ENCODE data around the gene PPM1F. TPM values are rescaled to one million over a fixed set of nuclear protein-coding genes. Genes with fewer than 3 reads are reported as not detected.
A peak's percentile ranks its signal among the peaks of the same experiment; 100 is the strongest.

Gene PPM1F
- total and polyA plus RNA-seq, 2 donors from 2014 or later = 13.8 to 42.5 TPM

DNA sequence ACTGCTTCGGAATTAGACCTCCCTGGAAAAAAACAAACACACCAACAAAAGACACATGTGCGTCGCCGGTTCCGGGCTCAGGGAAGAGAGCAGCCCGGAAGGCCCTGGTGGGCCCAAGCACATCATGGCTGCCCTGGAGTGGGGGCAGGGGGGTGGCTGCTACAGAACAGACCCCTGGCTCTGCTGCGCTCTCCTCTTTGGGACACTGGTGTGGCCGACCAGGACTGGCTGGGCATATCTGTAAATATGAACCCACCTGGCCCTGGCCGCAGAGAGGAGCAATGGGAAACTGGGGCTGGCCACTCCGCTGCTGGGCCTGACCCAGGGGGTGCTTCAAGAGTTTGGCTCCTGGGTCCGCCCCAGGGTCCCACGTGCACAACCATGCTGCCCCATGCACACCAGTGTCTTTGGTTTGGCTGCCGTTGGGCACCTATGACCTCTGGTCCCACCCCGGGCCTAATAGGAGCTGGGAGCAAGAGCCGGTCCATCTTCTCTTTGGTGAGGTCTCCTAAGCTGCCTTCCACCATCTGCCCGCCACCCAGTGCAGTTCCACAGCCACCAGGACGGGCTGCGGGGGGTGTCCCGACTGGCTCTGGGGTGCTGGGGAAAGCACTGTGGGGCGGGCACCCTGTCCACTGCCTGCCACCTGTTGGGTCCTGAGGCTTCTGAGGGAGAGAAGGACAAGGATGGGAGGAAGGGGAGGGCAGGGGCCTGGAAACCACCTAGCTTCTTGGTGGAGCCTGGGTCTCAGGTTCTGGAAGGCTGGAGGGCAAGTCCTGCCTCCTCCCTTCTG, 30.1 kb downstream of the PPM1F start:
- Histone ChIP-seq H3K4me3 (ENCODE audit: low read length in 3 of 3) (no peak overlapping the region), H3K4me1 (ENCODE audit: control insufficient read depth in 2 of 3, insufficient read depth in 2 of 3, low read depth in 1 of 3, low read length in 3 of 3) (no peaks in the 10 kb centered on the region), H3K9ac (ENCODE audit: low read length in 3 of 3) (no peak overlapping the region), H3K27me3 (ENCODE audit: control insufficient read depth, insufficient read depth, low read length) (no peaks in the 10 kb centered on the region), H3K36me3 (ENCODE audit: control insufficient read depth in 2 of 3, insufficient read depth in 3 of 3, low read length in 3 of 3) (peaks cover 0 to 9% (median 0%) of the 10 kb centered on the region in 3 donors), H3K27ac (ENCODE audit: low read depth in 2 of 2, low read length in 2 of 2) (no peak overlapping the region), H3K9me3 (ENCODE audit: control insufficient read depth in 2 of 3, insufficient read depth in 1 of 3, low read length in 3 of 3) (no peaks in the 10 kb centered on the region)
- FAIRE-seq (no peak), DNase-seq (peak in 1 of 5 donors; percentile 63)
- intact Hi-C loops (cut with DNase I) = no loop called here
- TF ChIP-seq, protein P1, sequence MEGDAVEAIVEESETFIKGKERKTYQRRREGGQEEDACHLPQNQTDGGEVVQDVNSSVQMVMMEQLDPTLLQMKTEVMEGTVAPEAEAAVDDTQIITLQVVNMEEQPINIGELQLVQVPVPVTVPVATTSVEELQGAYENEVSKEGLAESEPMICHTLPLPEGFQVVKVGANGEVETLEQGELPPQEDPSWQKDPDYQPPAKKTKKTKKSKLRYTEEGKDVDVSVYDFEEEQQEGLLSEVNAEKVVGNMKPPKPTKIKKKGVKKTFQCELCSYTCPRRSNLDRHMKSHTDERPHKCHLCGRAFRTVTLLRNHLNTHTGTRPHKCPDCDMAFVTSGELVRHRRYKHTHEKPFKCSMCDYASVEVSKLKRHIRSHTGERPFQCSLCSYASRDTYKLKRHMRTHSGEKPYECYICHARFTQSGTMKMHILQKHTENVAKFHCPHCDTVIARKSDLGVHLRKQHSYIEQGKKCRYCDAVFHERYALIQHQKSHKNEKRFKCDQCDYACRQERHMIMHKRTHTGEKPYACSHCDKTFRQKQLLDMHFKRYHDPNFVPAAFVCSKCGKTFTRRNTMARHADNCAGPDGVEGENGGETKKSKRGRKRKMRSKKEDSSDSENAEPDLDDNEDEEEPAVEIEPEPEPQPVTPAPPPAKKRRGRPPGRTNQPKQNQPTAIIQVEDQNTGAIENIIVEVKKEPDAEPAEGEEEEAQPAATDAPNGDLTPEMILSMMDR (IDR thresholded peaks at IDR 0.05; ENCODE audit: borderline replicate concordance, extremely low read depth, insufficient read depth) = no peak

DNA sequence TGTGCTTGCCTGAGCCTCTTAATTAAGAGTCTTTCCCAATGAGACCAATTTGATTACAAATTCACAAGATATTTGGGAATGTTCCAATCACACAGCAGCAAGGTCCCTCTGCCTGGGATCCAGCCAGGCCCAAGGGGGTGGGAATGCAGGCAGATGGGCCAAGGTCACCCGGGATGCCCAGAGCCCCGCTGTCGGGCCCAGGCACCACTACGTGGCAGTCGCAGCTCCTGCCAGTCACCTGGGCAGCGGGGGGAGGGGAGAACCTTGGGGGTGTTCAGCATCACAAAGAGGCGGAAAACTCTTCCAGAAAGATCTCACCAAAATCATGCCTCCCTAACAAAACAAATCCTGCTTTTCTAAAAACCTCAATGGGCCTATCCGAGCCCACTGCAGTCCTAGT, 30.9 kb downstream of the PPM1F start:
- DNase-seq (peak in 1 of 5 donors; percentile 61), FAIRE-seq (no peak)
- no peaks in the 10 kb centered on the region for H3K9me3 ChIP-seq (ENCODE audit: control insufficient read depth in 2 of 3, insufficient read depth in 1 of 3, low read length in 3 of 3)
- H3K27me3 ChIP-seq (ENCODE audit: control insufficient read depth, insufficient read depth, low read length) = no peaks in the 10 kb centered on the region
- no peak overlapping the region for H3K27ac ChIP-seq (ENCODE audit: low read depth in 2 of 2, low read length in 2 of 2)
- intact Hi-C loops (cut with DNase I) = no loop called here
- no peak overlapping the region for H3K4me3 ChIP-seq (ENCODE audit: low read length in 3 of 3)
- TF ChIP-seq, protein P1 (IDR thresholded peaks at IDR 0.05; ENCODE audit: borderline replicate concordance, extremely low read depth, insufficient read depth) = no peak
- H3K9ac ChIP-seq (ENCODE audit: low read length in 3 of 3) = no peak overlapping the region
- H3K4me1 ChIP-seq (ENCODE audit: control insufficient read depth in 2 of 3, insufficient read depth in 2 of 3, low read depth in 1 of 3, low read length in 3 of 3) = peaks cover 0 to 4% (median 0%) of the 10 kb centered on the region in 3 donors
- peaks cover 0 to 9% (median 0%) of the 10 kb centered on the region in 3 donors for H3K36me3 ChIP-seq (ENCODE audit: control insufficient read depth in 2 of 3, insufficient read depth in 3 of 3, low read length in 3 of 3)

DNA sequence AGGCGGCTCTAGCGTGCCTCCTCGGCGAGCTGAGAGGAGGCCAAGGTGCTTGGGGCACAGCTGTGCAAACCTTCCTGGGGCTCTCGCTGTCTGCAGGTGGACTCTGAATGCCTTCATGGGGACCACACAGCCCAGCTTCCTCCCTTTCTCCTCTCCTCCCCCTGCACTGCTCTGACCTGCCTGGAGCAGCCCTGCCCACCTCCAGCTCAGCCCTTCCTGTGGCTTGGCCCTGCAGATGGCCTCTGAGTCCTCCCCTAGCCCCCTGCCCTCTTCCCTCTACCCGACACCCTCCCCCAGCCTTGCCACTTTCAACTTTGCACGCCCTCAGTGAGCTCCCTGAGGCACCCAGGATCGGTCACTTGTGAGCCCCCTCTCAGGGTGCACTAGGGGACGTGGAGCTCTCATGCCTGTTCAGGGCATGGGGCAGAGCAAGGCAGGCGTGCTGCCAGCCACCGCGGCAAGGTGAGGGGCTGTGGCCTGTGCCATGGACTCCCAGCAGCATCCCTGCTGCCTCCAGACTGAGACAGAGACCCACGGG, 31.4 kb downstream of the PPM1F start:
- no peak overlapping the region for H3K4me3 ChIP-seq (ENCODE audit: low read length in 3 of 3)
- H3K4me1 ChIP-seq (ENCODE audit: control insufficient read depth in 2 of 3, insufficient read depth in 2 of 3, low read depth in 1 of 3, low read length in 3 of 3) = peaks cover 0 to 5% (median 0%) of the 10 kb centered on the region in 3 donors
- intact Hi-C loops (cut with DNase I) = no loop called here
- peaks cover 0 to 9% (median 0%) of the 10 kb centered on the region in 3 donors for H3K36me3 ChIP-seq (ENCODE audit: control insufficient read depth in 2 of 3, insufficient read depth in 3 of 3, low read length in 3 of 3)
- FAIRE-seq = no peak
- H3K27ac ChIP-seq (ENCODE audit: low read depth in 2 of 2, low read length in 2 of 2) = no peak overlapping the region
- DNase-seq = no peak
- H3K9ac ChIP-seq (ENCODE audit: low read length in 3 of 3) = no peak overlapping the region
- H3K9me3 ChIP-seq (ENCODE audit: control insufficient read depth in 2 of 3, insufficient read depth in 1 of 3, low read length in 3 of 3) = no peaks in the 10 kb centered on the region
- TF ChIP-seq, protein P1 (IDR thresholded peaks at IDR 0.05; ENCODE audit: borderline replicate concordance, extremely low read depth, insufficient read depth) = no peak
- no peaks in the 10 kb centered on the region for H3K27me3 ChIP-seq (ENCODE audit: control insufficient read depth, insufficient read depth, low read length)
